ENCODE results near the gene ZCCHC7. TPM values are rescaled to one million over a fixed set of nuclear protein-coding genes. Genes with fewer than 3 reads are reported as not detected.
A peak's percentile ranks its signal among the peaks of the same experiment; 100 is the strongest.

Gene ZCCHC7
- total RNA-seq, 4 donors from 2014 or later: 12.1 to 19.1 (median 15.6) TPM

DNA sequence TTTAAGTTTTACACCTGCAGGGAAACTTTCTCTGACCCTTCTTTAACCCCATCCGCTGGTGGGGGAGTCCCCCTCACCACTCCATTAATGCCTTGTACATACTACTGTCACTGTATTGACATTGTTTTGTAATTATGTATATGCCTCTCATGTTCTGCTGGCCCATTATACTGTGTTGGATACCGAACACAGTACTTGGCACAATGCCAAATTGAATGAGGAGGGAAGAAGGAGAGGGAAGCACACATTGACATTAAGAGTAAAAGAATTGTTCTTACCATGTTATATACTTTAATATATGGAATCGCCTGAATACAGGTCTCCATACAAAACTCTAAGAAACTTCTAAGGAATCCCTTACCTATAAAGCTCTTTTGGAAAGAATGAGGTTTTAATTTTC, 228.5 kb downstream of the ZCCHC7 start:
- TF ChIP-seq POLR2AphosphoS5 (IDR thresholded peaks at IDR 0.05) (no peak), EP300 (IDR thresholded peaks at IDR 0.05) (no peak), POLR2A (IDR thresholded peaks at IDR 0.05; ENCODE audit: low read depth) (no peak)
- TF ChIP-seq, protein P1, sequence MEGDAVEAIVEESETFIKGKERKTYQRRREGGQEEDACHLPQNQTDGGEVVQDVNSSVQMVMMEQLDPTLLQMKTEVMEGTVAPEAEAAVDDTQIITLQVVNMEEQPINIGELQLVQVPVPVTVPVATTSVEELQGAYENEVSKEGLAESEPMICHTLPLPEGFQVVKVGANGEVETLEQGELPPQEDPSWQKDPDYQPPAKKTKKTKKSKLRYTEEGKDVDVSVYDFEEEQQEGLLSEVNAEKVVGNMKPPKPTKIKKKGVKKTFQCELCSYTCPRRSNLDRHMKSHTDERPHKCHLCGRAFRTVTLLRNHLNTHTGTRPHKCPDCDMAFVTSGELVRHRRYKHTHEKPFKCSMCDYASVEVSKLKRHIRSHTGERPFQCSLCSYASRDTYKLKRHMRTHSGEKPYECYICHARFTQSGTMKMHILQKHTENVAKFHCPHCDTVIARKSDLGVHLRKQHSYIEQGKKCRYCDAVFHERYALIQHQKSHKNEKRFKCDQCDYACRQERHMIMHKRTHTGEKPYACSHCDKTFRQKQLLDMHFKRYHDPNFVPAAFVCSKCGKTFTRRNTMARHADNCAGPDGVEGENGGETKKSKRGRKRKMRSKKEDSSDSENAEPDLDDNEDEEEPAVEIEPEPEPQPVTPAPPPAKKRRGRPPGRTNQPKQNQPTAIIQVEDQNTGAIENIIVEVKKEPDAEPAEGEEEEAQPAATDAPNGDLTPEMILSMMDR (IDR thresholded peaks at IDR 0.05): no peak
- H3K4me3 ChIP-seq: no peak overlapping the region
- no peak for DNase-seq (ENCODE audit: extremely low spot score)
- H3K27ac ChIP-seq (replicated peaks in 1 of 4): no peak overlapping the region
- no peaks in the 10 kb centered on the region for H3K27me3 ChIP-seq
- WGBS: 82% methylated on average over 3 of the region's 3 CpGs
- no peaks in the 10 kb centered on the region for H3K9me3 ChIP-seq
- H3K36me3 ChIP-seq: peaks cover 0 to 23% (median 7%) of the 10 kb centered on the region in 4 donors
- intact Hi-C loops (cut with DNase I): no loop called here
- H3K4me1 ChIP-seq: no peaks in the 10 kb centered on the region

DNA sequence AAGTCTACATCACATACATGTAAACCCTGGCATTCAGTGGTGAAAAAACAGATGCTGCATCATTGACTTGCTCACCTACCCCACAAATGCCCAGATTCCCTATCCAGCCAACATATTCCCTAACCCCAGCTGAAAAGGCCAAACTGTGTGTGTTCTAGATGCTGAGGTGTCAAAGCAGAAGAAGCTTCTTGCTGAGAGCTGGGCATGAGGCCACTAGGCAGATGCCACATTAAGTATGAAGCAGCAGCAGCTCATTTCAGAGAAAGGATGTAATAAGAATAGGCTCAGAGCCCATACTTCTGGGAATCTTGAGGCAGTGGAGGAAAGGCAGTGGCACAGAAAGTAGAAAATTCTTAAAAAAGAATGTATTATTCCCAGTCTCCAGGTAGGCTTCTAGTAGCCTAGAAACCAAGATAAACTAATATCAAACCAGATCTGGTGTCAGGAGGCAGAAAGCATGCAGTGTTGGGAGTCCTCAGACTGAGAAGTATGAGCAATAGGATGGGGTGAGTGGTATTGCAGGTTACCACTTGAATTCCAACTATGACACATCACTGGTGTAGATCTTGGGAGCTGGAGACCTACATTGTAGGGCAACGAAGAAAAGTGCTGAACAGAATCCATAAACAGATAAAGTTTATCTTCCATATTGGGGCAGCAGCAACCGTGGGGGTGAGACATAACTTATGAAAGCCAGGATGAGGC, 230.3 kb downstream of the ZCCHC7 start:
- TF ChIP-seq, protein P1 (IDR thresholded peaks at IDR 0.05): no peak
- no peak for TF ChIP-seq EP300 (IDR thresholded peaks at IDR 0.05)
- no peaks in the 10 kb centered on the region for H3K9me3 ChIP-seq
- no peaks in the 10 kb centered on the region for H3K4me1 ChIP-seq
- H3K4me3 ChIP-seq: no peak overlapping the region
- no peak for DNase-seq (ENCODE audit: extremely low spot score)
- no peaks in the 10 kb centered on the region for H3K27me3 ChIP-seq
- 86% methylated on average over 2 of the region's 2 CpGs for WGBS
- H3K27ac ChIP-seq (replicated peaks in 1 of 4): no peak overlapping the region
- H3K36me3 ChIP-seq: peaks cover 0 to 39% (median 7%) of the 10 kb centered on the region in 4 donors
- intact Hi-C loops (cut with DNase I): no loop called here

DNA sequence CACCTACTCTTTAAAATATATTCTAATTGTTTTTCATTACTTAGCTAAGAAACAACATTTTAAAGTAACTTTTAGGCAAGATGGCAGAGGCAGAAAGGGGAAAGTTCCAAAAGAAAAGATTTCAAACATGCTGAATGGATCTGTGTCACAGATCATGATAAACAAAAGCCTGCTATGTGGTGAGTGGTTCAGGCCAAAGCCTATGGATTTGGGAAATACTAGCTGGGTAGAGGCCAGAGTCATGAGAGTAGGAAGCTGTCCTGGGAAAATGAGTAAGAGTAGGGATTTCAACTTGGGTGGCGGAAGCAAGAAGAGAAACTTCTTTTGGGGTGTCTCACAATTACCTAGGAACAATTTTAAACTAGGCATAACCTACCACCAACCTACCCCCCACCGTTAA, 233.4 kb downstream of the ZCCHC7 start:
- Histone ChIP-seq H3K27me3 (no peaks in the 10 kb centered on the region), H3K27ac (replicated peaks in 1 of 4) (no peak overlapping the region), H3K9me3 (no peaks in the 10 kb centered on the region), H3K36me3 (peaks cover 7 to 55% (median 17%) of the 10 kb centered on the region in 4 donors), H3K4me3 (no peak overlapping the region), H3K4me1 (no peaks in the 10 kb centered on the region)
- 93% methylated on average over 2 of the region's 2 CpGs for WGBS
- TF ChIP-seq EP300 (IDR thresholded peaks at IDR 0.05) (no peak), POLR2AphosphoS5 (IDR thresholded peaks at IDR 0.05) (no peak), POLR2A (IDR thresholded peaks at IDR 0.05; ENCODE audit: low read depth) (no peak)
- TF ChIP-seq, protein P1 (IDR thresholded peaks at IDR 0.05): no peak
- intact Hi-C loops (cut with DNase I): no loop called here
- no peak for DNase-seq (ENCODE audit: extremely low spot score)

DNA sequence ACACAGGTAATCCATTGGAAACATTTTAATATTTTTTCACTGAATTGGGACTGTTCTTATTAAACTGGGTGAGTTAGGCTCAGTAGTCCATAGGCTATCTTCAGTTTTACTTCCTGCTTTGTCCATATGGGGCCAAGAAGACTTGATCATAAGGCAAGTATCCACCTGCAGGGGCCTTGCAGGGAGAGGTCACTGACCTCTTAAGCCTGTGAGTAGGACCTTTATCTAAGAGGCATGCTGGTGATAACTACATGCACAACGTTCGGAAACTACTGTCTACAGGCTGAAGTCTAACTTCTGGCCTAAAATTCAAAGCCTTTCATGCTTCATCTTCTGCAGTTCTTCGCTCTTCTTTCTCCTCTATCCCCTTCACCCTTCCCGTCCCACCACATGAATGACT, 242.1 kb downstream of the ZCCHC7 start:
- Histone ChIP-seq H3K9me3 (no peaks in the 10 kb centered on the region), H3K27me3 (no peaks in the 10 kb centered on the region), H3K27ac (replicated peaks in 1 of 4) (no peak overlapping the region), H3K36me3 (no peaks in the 10 kb centered on the region), H3K4me1 (no peaks in the 10 kb centered on the region), H3K4me3 (no peak overlapping the region)
- TF ChIP-seq POLR2A (IDR thresholded peaks at IDR 0.05; ENCODE audit: low read depth) (no peak), POLR2AphosphoS5 (IDR thresholded peaks at IDR 0.05) (no peak), EP300 (IDR thresholded peaks at IDR 0.05) (no peak)
- TF ChIP-seq, protein P1 (IDR thresholded peaks at IDR 0.05): no peak
- intact Hi-C loops (cut with DNase I): no loop called here
- WGBS: 89% methylated on average over 4 of the region's 4 CpGs
- DNase-seq (ENCODE audit: extremely low spot score): no peak

DNA sequence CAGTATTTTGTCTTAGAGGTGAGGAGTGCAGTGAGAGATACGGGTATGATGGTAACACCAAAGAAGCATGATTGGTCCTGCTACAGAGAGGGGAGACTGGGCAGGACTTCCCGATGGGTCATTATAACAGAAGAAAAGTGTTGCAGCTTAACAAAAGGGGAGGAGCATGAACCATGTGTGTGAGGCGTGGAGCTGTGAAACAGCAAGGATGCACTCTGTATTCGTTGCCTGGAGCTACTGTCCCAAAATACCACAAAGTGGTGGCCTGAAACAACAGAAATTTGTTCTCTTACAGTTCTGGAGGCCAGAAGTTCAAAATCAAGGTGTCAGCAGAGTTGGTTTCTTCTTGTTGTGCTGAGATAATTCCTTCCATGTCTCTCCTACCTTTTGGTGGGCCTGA, 242.8 kb downstream of the ZCCHC7 start:
- peak; percentile 78 for DNase-seq (ENCODE audit: extremely low spot score)
- Histone ChIP-seq H3K9me3 (no peaks in the 10 kb centered on the region), H3K36me3 (no peaks in the 10 kb centered on the region), H3K27me3 (no peaks in the 10 kb centered on the region), H3K4me1 (no peaks in the 10 kb centered on the region), H3K4me3 (no peak overlapping the region), H3K27ac (replicated peaks in 1 of 4) (no peak overlapping the region)
- WGBS: 92% methylated on average over 4 of the region's 4 CpGs
- TF ChIP-seq POLR2AphosphoS5 (IDR thresholded peaks at IDR 0.05): no peak
- TF ChIP-seq, protein P1 (IDR thresholded peaks at IDR 0.05): no peak
- no peak for TF ChIP-seq POLR2A (IDR thresholded peaks at IDR 0.05; ENCODE audit: low read depth)
- no peak for TF ChIP-seq EP300 (IDR thresholded peaks at IDR 0.05)
- intact Hi-C loops (cut with DNase I): no loop called here
